Measurements from ENCODE around the gene OR5AR1. TPM values are rescaled to one million over a fixed set of nuclear protein-coding genes. Genes with fewer than 3 reads are reported as not detected.

OR5AR1 gene
- total RNA-seq, 1 experiment from 2014 or later: not detected

GRCh38 chr11:56714206-56714605 is 50.7 kb downstream of the OR5AR1 start:
- no peaks in the 10 kb centered on the region for H3K4me1 ChIP-seq (ENCODE audit: control insufficient read depth in 1 of 2, insufficient read depth in 2 of 2, low read length in 2 of 2)
- RAD21 ChIA-PET (ENCODE audit: low non-redundant PET in 1 of 2, low total read pairs in 2 of 2, uncharacterized antibody in 2 of 2, unreplicated experiment in 2 of 2): no interaction called here
- peaks cover 10 to 13% of the 10 kb centered on the region in 2 experiments; a peak in 2 of 4 replicates for H3K9me3 ChIP-seq (ENCODE audit: control insufficient read depth in 1 of 2, insufficient read depth in 1 of 2, low read depth in 1 of 2, low read length in 2 of 2)
- H3K4me3 ChIP-seq (replicated peaks in 1 of 2; ENCODE audit: low read depth in 1 of 2, low read length in 2 of 2): no peak overlapping the region
- H3K4me2 ChIP-seq (ENCODE audit: low read length): no peak overlapping the region
- DNase-seq (ENCODE audit: low read depth, low spot score) (no peak), ATAC-seq (no peak)
- no peaks in the 10 kb centered on the region for H3K27me3 ChIP-seq (ENCODE audit: insufficient read depth, low read length)
- no peaks in the 10 kb centered on the region for H3K79me2 ChIP-seq (ENCODE audit: insufficient read depth, low read length)
- H3K36me3 ChIP-seq (ENCODE audit: control insufficient read depth in 1 of 2, insufficient read depth in 2 of 2, low read length in 2 of 2): no peaks in the 10 kb centered on the region
- no TSS peak for BruUV-seq (replicated peaks)
- no peak overlapping the region for H3K9ac ChIP-seq (ENCODE audit: low read length)
- no peaks in the 10 kb centered on the region for H4K20me1 ChIP-seq (ENCODE audit: insufficient read depth)
- TF ChIP-seq MAX (IDR thresholded peaks at IDR 0.05) (no peak), EZH2 (IDR thresholded peaks at IDR 0.05) (no peak), CEBPB (IDR thresholded peaks at IDR 0.05; ENCODE audit: low read depth) (no peak), POLR2AphosphoS5 (IDR thresholded peaks at IDR 0.05; ENCODE audit: low read depth, low read length) (no peak), JUND (IDR thresholded peaks at IDR 0.05) (no peak), TCF7L2 (IDR thresholded peaks at IDR 0.05; ENCODE audit: borderline replicate concordance, extremely low read depth, insufficient read depth, insufficient read length) (no peak), CTCF (IDR thresholded peaks at IDR 0.05 in 2 of 3, conservative IDR thresholded peaks at IDR 0.05 in 1 of 3; ENCODE audit: borderline replicate concordance in 1 of 3, insufficient read depth in 1 of 3, low read depth in 2 of 3, low read length in 2 of 3) (no peak), EZH2phosphoT487 (IDR thresholded peaks at IDR 0.05; ENCODE audit: borderline replicate concordance) (no peak)
- intact Hi-C loops (cut with micrococcal nuclease): no loop called here
- H3K9me2 ChIP-seq (ENCODE audit: insufficient read depth): no peaks in the 10 kb centered on the region
- CTCF ChIA-PET: no interaction called here
- H3K27ac ChIP-seq (ENCODE audit: low read depth, low read length): no peak overlapping the region
- POLR2A ChIA-PET: no interaction called here
- H2AFZ ChIP-seq (ENCODE audit: low read depth, low read length, poor library complexity, severe bottlenecking): no peak overlapping the region

Other genes starting within 250 kb of the OR5AR1 start
- not detected for gene OR5M3, start 190.3 kb upstream of the OR5AR1 start, total RNA-seq (2021; ENCODE audit: unreplicated experiment)
- not detected for gene OR5M8, start 172.3 kb upstream of the OR5AR1 start, total RNA-seq (2021; ENCODE audit: unreplicated experiment)
- gene OR5M11, start 120.4 kb upstream of the OR5AR1 start, total RNA-seq (2021; ENCODE audit: unreplicated experiment): not detected
- gene OR5M10, start 86.0 kb upstream of the OR5AR1 start, total RNA-seq (2021; ENCODE audit: unreplicated experiment): not detected
- gene OR5M1, start 48.8 kb upstream of the OR5AR1 start, total RNA-seq (2021; ENCODE audit: unreplicated experiment): not detected
- gene OR5AP2, start 21.2 kb upstream of the OR5AR1 start, total RNA-seq (2021; ENCODE audit: unreplicated experiment): not detected
- gene OR9G1, start 35.4 kb downstream of the OR5AR1 start, total RNA-seq (2021; ENCODE audit: unreplicated experiment): not detected
- not detected for gene OR9G4, start 85.0 kb downstream of the OR5AR1 start, total RNA-seq (2021; ENCODE audit: unreplicated experiment)